HG02759 (cell line): ENCODE measurements around the gene CRAT.
A peak's percentile ranks its signal among the peaks of the same experiment; 100 is the strongest.

Source experiments
- ATAC-seq: cut with Tn5 transposase; IDR thresholded peaks from one replicate; pipeline ENCODE4 v1.9.1; 2021; ENCODE audit warnings: mild to moderate bottlenecking, moderate library complexity; ENCODE audit not compliant: unreplicated experiment

The CRAT gene

DNA sequence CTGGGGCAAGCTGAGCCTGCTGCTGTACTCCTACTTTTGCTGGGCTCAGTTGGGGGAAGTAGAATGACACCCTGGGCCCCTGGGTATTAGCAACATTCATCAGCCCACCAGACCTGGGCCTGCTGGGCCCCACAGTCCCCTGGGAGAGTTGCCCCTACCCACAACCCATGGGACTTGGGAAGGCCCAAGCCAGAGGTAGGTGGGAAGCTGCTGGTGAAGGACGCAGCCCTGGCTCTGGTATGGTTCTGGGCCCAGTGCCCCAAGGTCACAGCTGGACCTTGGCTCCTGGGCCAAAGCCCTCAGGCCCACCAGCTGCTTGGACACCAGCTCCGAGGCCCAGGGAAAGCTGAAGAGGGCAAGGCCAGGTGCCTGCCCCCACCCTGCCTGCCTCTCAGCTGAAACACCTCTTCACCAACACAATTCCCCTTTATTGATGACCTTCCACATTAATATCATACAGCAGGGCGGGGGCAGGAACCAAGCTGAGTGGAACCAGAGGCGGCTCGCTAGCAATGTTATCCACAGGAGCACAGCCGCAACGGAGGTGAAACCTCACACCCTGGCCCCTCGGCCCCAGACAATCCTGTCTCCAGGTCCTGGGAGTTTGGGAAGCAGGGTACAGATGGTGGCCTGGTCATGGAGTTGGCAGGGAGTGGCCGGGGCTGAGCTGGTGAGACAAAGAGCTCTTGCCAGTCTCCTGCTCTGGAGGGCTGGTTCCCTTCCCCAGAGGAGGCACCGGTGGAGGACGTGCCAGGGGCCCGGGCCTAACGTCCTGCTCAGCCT, 16.0 kb downstream of the CRAT start:
- no peak for ATAC-seq

DNA sequence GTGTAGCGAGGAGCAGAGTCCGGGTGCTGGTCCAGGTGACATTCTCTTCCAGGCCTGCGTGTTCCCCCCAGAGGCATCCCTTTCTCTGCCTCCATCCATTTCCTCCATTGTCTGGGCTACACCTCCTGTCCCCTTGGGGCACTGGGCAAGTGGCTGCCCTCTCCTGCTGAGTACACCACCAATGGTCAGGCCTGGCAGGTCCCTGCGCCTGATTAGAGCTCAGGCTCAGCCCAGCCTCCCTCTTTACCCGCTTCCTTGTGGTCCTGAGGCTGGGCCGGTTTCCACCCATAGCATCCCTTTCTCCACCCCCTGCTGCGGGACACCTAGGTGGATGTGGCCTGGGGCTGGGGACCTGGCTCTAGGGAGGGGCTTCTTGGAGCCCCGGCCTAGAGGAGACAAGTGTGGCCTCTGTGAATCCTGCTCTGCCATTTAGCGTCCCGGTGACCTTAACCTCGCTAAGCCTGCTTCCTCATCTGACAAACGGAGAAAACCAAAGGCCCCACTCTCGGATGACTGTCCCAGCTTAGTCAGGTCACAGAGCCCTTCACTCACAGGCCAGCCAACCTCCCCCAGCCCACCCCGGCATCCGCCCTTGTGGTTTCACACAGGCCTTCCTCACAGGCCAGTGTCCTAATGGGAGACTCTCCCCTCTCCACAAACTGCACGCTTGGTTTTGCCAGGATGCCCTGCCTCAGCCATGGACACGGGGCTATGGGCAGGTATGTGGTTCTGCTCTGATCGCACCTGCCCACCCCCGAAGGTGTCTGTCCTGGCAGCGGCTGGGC, 16.8 kb downstream of the CRAT start:
- ATAC-seq, result no peak

DNA sequence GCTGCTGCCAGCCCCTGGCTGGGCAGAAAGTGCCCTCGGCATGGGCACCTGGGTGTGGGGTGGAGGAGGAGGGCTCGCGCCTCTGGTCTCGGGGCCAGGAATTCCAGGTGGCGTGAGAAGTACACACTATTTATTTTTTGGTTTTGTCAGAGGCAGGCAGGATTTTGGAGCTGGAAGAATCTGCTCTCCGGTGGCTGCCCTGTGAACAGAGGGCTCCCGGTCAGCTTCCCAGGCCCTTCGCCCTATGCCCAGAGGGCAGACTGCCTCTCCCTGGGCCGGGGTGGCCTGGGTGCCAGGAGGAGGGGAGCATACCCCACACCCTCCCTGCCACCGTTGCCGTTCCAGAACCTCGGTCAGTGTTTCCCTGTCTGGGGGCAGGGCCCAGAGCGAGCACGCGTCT, 21.3 kb downstream of the CRAT start:
- no peak for ATAC-seq

GRCh38 chr9:129084087-129084486, 26.5 kb downstream of the CRAT start:
- no peak for ATAC-seq

- ATAC-seq, result no peak
Measured at GRCh38 chr9:129081388-129081904, 29.1 kb downstream of the CRAT start.

- ATAC-seq, result peak; percentile 94
Measured at GRCh38 chr9:129080601-129081387, 29.8 kb downstream of the CRAT start, which contains the start of gene DOLPP1. TSS of gene DOLPP1 (plus strand) at chr9:129081111. CDS start at chr9:129081132, 21 bp downstream.

- ATAC-seq, result no peak
Measured at GRCh38 chr9:129080298-129080600, 30.3 kb downstream of the CRAT start.

DNA sequence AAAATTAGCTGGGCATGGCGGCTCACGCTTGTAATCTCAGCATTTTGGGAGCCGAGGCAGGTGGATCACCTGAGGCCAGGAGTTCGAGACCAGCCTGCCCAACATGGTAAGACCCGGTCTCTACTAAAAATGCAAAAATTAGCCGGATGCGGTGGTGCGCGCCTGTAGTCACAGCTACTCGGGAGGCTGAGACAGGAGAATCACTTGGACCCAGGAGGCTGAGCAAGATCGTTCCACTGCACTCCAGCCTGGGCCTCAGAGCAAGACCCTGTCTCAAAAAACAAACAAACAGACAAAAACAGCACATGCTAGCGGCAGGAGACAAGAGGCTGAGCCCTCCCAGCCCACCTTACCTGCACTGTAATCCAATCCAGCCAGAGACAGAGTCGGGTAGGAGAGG, 30.8 kb downstream of the CRAT start:
- no peak for ATAC-seq

GRCh38 chr9:129078691-129079503, 31.7 kb downstream of the CRAT start:
- ATAC-seq, result no peak

GRCh38 chr9:129077236-129077635, 33.4 kb downstream of the CRAT start:
- ATAC-seq, result no peak

- ATAC-seq, result no peak
Measured at GRCh38 chr9:129076640-129077037, 34.0 kb downstream of the CRAT start.

DNA sequence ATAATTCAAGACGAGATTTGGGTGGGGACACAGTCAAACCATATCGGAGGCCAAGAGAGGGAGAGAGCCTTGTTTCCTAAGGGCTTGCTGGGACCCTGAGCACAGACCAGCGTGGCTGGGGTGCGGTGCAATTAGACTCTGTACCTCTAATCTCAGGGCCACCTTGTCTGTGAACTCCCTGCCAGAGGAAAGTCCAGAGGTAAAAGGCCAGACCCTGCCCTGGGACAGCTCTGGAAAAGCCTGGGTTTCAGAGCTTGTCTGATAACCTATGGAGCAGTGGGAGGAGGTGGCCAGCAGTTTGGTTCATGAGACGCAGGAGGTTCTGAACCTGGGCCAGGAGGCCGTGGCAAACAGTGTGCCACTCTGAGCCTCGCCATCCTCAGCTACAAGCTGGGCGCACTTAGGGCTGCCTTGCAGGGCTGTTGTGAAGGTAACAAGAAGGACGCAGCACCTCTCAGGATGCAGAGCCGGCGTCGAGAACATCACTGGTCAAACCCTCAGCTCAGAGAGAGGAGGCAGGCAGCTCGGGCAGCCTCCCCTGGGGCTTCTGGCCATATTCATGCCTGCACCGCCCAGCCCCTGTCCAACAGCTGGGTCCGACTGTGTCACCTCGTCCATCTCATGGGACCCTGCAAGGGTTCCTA, 34.5 kb downstream of the CRAT start:
- no peak for ATAC-seq

- ATAC-seq, result no peak
Measured at GRCh38 chr9:129074106-129074505, 36.5 kb downstream of the CRAT start.

DNA sequence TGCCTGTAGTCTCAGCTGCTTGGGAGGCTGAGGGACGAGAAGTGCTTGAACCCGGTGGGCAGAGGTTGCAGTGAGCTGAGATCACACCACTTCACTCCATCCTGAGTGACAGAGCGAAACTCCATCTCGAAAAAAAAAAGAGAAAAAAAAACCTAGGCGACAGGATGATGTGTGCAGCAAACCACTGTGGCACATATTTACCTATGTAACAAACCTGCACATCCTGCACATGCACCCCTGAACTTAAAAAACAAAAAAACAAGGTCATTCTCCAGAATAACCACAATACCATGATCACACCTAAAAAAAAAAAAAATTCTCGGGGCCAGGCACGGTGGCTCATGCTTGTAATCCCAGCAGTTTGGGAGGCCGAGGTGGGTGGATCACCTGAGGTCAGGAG, 37.2 kb downstream of the CRAT start:
- ATAC-seq, result no peak

DNA sequence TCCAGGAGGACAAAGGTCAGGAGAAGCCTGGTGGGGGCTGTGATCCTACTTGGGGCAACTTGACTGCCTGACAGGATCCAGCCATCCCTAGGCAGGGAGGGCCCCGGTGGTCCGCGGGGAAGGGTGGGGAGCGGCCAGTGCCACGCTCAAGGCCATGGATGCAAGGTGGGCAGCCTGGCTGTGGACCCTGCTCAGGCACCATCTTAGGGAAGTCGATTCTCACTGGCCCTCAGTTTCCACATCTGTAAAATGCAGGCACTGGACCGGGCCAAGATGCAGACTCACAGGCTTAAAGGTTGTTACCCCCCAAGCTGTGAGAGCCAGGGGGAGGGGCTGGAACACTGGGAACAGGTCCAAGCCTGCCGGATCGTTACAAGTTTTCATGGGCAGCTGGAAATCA, 38.4 kb downstream of the CRAT start:
- no peak for ATAC-seq

DNA sequence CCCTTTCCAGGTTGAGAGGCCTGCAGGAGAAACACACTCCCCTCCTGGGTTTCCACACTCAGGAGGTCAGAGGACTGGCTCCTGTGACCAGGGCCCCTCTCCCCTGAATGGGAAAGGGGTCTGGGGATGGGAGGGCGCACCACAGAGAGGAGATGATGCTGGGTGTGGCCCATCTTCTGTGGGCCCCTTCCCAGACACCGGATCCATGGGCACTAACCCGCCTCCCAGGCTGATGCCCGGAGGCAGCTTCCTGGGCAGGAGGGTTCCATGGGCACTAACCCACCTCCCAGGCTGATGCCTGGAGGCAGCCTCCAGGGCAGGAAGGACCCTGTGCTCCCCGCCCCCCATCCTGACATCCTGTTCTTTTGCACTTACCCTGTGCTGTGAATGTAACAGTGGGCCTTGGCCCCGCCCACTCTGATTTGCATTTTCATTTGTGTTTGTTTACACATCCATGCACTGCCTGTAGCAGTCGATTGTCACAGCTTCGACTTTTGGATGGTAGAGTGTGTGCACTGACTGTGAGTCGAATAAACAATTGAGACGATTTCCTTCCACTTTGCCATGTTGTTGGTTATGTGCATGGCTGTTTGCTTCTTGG, 39.0 kb downstream of the CRAT start:
- no peak for ATAC-seq

GRCh38 chr9:129070696-129071525, 39.7 kb downstream of the CRAT start:
- no peak for ATAC-seq

DNA sequence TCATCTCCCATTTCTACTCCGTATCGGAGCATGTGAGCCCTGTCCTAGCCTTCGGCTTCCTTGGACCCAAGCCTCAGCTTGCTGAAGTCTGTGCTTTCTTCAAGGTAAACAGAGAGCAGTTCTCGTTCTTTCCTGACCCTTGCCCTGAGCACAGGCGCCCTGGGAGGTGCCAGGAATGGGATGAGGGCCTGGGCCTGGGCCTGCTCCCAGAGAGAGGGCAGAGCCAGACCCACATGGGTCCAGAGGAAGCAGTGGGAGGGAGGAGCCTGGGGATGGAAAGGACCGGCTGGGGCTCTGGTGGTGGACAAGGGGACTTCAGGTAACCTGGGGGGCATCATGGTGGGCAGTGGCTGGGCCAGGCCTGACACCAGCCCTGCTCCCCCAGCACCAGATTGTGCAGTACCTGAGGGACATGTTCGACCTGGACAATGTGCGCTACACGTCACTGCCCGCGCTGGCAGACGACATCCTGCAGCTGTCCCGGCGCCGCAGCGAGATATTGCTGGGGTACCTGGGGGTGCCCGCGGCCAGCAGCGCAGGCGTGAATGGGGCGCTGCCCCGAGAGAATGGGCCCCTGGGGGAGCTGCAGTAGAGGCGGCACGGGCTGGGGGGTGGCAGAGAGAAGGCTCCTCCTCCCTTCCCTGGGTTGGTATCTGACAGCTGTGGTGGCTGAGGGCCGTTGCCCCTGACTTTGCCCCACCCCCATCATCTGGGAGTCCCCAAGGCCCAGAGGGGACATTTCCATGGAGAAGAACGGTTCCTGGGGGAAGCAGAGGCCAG, 40.5 kb downstream of the CRAT start:
- ATAC-seq, result no peak
